GM23338 (cell line): ENCODE results near the gene PCIF1. TPM values are rescaled to one million over a fixed set of nuclear protein-coding genes. Genes with fewer than 3 reads are reported as not detected.

ENCODE experiments used
- CREB1 ChIP-seq: fragments of 250-450 bp; sonication (Bioruptor Pico); IDR thresholded peaks from 2 replicates; pipeline ENCODE4 v1.5.0; 2020; ENCODE audit warnings: low read depth, mild to moderate bottlenecking, moderate library complexity
- EZH2 ChIP-seq: fragments of 200-600 bp; sonication (generic); IDR thresholded peaks from one replicate; pipeline ENCODE4 v1.8.0; 2017; ENCODE audit warnings: antibody characterized with exemption, mild to moderate bottlenecking, low read depth; ENCODE audit not compliant: unreplicated experiment
- JUNB ChIP-seq: IDR thresholded peaks from one replicate; pipeline ENCODE4 v1.6.1; 2016; ENCODE audit warnings: antibody characterized with exemption; ENCODE audit not compliant: unreplicated experiment
- NANOG ChIP-seq: IDR thresholded peaks from 2 replicates; pipeline ENCODE4 v1.6.1; 2016; ENCODE audit warnings: antibody characterized with exemption, borderline replicate concordance
- POLR2AphosphoS5 ChIP-seq: IDR thresholded peaks from 2 replicates; pipeline ENCODE4 v1.6.1; 2016; ENCODE audit warnings: antibody characterized with exemption, low read depth
- ZNF114 ChIP-seq: fragments of 250-450 bp; sonication (Bioruptor Pico); IDR thresholded peaks from 2 replicates; pipeline ENCODE4 v1.5.0; 2020; ENCODE audit warnings: mild to moderate bottlenecking, moderate library complexity
- polyA plus RNA-seq: library from polyadenylated mRNA; unstranded; fragments of >200 nt; fragmentation: Nextera tagmentation; extraction: Ambion mirVana; gene quantifications from 2 replicates; pipeline ENCODE4 v1.2.1, GENCODE V29; 2016
- total RNA-seq: library from RNA; depleted of rRNA; stranded (reverse); fragments of >200 nt; shearing (Covaris generic); gene quantifications from 2 replicates; pipeline ENCODE4 v1.2.3, GENCODE V29; 2014
- TF ChIP-seq, protein P1 (sequence below): fragments of 250-450 bp; sonication (Bioruptor Pico); IDR thresholded peaks from 2 replicates; pipeline ENCODE4 v1.5.0; 2020; ENCODE audit warnings: mild to moderate bottlenecking, moderate library complexity
- TF ChIP-seq, protein P2 (sequence below), 2 experiments: fragments of 200-600 bp in 1 of 2; sonication (generic) in 1 of 2; conservative IDR thresholded peaks; 2 replicates each; pipeline versions ENCODE4 v1.5.1 to v1.6.1; 2016 to 2017; ENCODE audit warnings: antibody characterized with exemption in 2 of 2, low read depth in 2 of 2, mild to moderate bottlenecking in 2 of 2, moderate library complexity in 1 of 2
- TF ChIP-seq, protein P3 (sequence below): IDR thresholded peaks from 2 replicates; pipeline ENCODE4 v1.6.1; 2016; ENCODE audit warnings: antibody characterized with exemption

The PCIF1 gene
- total and polyA plus RNA-seq, 2 experiments from 2014 or later = 26.1 to 28.3 TPM

DNA sequence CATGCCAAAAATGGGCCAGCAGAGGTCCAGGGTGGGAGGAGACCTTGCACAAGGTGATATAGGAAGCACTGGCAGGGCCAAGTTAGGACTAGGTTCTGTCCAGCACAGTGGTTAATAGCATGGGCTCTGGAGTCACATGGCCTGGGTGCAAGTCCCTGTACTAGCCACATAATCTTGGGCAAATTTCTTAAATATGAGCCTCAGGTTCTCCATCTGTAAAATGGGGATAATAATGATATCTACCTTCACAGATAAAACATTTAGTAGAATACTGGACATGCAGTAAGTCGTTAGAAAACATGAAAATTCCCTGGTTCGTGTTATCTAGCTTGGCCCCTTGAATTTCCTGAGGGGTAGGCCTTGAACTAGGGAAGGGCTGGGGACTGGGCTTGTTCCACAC, 37.2 kb upstream of the PCIF1 start (continued):
- TF ChIP-seq, protein P1, sequence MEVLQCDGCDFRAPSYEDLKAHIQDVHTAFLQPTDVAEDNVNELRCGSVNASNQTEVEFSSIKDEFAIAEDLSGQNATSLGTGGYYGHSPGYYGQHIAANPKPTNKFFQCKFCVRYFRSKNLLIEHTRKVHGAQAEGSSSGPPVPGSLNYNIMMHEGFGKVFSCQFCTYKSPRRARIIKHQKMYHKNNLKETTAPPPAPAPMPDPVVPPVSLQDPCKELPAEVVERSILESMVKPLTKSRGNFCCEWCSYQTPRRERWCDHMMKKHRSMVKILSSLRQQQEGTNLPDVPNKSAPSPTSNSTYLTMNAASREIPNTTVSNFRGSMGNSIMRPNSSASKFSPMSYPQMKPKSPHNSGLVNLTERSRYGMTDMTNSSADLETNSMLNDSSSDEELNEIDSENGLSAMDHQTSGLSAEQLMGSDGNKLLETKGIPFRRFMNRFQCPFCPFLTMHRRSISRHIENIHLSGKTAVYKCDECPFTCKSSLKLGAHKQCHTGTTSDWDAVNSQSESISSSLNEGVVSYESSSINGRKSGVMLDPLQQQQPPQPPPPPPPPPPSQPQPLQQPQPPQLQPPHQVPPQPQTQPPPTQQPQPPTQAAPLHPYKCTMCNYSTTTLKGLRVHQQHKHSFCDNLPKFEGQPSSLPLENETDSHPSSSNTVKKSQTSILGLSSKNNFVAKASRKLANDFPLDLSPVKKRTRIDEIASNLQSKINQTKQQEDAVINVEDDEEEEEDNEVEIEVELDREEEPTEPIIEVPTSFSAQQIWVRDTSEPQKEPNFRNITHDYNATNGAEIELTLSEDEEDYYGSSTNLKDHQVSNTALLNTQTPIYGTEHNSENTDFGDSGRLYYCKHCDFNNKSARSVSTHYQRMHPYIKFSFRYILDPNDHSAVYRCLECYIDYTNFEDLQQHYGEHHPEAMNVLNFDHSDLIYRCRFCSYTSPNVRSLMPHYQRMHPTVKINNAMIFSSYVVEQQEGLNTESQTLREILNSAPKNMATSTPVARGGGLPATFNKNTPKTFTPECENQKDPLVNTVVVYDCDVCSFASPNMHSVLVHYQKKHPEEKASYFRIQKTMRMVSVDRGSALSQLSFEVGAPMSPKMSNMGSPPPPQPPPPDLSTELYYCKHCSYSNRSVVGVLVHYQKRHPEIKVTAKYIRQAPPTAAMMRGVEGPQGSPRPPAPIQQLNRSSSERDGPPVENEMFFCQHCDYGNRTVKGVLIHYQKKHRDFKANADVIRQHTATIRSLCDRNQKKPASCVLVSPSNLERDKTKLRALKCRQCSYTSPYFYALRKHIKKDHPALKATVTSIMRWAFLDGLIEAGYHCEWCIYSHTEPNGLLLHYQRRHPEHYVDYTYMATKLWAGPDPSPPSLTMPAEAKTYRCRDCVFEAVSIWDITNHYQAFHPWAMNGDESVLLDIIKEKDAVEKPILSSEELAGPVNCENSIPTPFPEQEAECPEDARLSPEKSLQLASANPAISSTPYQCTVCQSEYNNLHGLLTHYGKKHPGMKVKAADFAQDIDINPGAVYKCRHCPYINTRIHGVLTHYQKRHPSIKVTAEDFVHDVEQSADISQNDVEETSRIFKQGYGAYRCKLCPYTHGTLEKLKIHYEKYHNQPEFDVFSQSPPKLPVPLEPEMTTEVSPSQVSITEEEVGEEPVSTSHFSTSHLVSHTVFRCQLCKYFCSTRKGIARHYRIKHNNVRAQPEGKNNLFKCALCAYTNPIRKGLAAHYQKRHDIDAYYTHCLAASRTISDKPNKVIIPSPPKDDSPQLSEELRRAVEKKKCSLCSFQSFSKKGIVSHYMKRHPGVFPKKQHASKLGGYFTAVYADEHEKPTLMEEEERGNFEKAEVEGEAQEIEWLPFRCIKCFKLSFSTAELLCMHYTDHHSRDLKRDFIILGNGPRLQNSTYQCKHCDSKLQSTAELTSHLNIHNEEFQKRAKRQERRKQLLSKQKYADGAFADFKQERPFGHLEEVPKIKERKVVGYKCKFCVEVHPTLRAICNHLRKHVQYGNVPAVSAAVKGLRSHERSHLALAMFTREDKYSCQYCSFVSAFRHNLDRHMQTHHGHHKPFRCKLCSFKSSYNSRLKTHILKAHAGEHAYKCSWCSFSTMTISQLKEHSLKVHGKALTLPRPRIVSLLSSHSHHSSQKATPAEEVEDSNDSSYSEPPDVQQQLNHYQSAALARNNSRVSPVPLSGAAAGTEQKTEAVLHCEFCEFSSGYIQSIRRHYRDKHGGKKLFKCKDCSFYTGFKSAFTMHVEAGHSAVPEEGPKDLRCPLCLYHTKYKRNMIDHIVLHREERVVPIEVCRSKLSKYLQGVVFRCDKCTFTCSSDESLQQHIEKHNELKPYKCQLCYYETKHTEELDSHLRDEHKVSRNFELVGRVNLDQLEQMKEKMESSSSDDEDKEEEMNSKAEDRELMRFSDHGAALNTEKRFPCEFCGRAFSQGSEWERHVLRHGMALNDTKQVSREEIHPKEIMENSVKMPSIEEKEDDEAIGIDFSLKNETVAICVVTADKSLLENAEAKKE (CRISPR knock-in tag) = no peak
- TF ChIP-seq, protein P2, sequence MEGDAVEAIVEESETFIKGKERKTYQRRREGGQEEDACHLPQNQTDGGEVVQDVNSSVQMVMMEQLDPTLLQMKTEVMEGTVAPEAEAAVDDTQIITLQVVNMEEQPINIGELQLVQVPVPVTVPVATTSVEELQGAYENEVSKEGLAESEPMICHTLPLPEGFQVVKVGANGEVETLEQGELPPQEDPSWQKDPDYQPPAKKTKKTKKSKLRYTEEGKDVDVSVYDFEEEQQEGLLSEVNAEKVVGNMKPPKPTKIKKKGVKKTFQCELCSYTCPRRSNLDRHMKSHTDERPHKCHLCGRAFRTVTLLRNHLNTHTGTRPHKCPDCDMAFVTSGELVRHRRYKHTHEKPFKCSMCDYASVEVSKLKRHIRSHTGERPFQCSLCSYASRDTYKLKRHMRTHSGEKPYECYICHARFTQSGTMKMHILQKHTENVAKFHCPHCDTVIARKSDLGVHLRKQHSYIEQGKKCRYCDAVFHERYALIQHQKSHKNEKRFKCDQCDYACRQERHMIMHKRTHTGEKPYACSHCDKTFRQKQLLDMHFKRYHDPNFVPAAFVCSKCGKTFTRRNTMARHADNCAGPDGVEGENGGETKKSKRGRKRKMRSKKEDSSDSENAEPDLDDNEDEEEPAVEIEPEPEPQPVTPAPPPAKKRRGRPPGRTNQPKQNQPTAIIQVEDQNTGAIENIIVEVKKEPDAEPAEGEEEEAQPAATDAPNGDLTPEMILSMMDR (conservative IDR thresholded peaks at IDR 0.05; ENCODE audit: low read depth in 2 of 2) = no peak
- TF ChIP-seq, protein P3, sequence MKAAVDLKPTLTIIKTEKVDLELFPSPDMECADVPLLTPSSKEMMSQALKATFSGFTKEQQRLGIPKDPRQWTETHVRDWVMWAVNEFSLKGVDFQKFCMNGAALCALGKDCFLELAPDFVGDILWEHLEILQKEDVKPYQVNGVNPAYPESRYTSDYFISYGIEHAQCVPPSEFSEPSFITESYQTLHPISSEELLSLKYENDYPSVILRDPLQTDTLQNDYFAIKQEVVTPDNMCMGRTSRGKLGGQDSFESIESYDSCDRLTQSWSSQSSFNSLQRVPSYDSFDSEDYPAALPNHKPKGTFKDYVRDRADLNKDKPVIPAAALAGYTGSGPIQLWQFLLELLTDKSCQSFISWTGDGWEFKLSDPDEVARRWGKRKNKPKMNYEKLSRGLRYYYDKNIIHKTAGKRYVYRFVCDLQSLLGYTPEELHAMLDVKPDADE = no peak
- TF ChIP-seq CREB1 (CRISPR knock-in tag) = no peak
- TF ChIP-seq EZH2 = no peak
- no peak for TF ChIP-seq JUNB
- TF ChIP-seq POLR2AphosphoS5 = no peak
- TF ChIP-seq NANOG = no peak
- TF ChIP-seq ZNF114 (CRISPR knock-in tag) = no peak
